Nephron (organoid): ENCODE measurements around the gene PSD.

ENCODE experiments used
- H3K27ac Mint-ChIP-seq, 3 experiments: 2 replicates each; pipeline ENCODE4 v1.8.0; 2020; ENCODE audit warnings: mixed read lengths in 3 of 3, mild to moderate bottlenecking in 2 of 3, moderate library complexity in 1 of 3
- H3K27me3 Mint-ChIP-seq: 2 replicates; pipeline ENCODE4 v1.8.0; 2021; ENCODE audit warnings: low read depth, mild to moderate bottlenecking, moderate library complexity, mixed read lengths
- H3K36me3 Mint-ChIP-seq: 2 replicates; pipeline ENCODE4 v1.8.0; 2020; ENCODE audit warnings: low read depth, mixed read lengths
- H3K4me1 Mint-ChIP-seq: 2 replicates; pipeline ENCODE4 v1.8.0; 2020; ENCODE audit warnings: mixed read lengths
- H3K4me3 Mint-ChIP-seq, 3 experiments: 2 replicates each; pipeline ENCODE4 v1.8.0; 2020; ENCODE audit warnings: mild to moderate bottlenecking in 3 of 3, mixed read lengths in 3 of 3, moderate library complexity in 2 of 3
- H3K9me3 Mint-ChIP-seq: 2 replicates; pipeline ENCODE4 v1.8.0; 2020; ENCODE audit warnings: mixed read lengths
- TF ChIP-seq, protein P1 (sequence below), 3 experiments: fragments of 200-600 bp; sonication (generic); IDR thresholded peaks; one replicate each; pipeline ENCODE4 v1.5.0; 2021; ENCODE audit warnings: antibody characterized with exemption in 3 of 3; ENCODE audit not compliant: unreplicated experiment in 3 of 3

The PSD gene

GRCh38 chr10:102420181-102420713 lies 1.7 kb upstream of the PSD start:
- peaks cover 13% of the 10 kb centered on the region for H3K4me1 Mint-ChIP-seq
- TF ChIP-seq, protein P1, sequence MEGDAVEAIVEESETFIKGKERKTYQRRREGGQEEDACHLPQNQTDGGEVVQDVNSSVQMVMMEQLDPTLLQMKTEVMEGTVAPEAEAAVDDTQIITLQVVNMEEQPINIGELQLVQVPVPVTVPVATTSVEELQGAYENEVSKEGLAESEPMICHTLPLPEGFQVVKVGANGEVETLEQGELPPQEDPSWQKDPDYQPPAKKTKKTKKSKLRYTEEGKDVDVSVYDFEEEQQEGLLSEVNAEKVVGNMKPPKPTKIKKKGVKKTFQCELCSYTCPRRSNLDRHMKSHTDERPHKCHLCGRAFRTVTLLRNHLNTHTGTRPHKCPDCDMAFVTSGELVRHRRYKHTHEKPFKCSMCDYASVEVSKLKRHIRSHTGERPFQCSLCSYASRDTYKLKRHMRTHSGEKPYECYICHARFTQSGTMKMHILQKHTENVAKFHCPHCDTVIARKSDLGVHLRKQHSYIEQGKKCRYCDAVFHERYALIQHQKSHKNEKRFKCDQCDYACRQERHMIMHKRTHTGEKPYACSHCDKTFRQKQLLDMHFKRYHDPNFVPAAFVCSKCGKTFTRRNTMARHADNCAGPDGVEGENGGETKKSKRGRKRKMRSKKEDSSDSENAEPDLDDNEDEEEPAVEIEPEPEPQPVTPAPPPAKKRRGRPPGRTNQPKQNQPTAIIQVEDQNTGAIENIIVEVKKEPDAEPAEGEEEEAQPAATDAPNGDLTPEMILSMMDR (IDR thresholded peaks at IDR 0.05; ENCODE audit: unreplicated experiment in 3 of 3): no peak
- H3K27ac Mint-ChIP-seq: peak overlapping the region; percentile 90 to 98 (median 97)
- H3K36me3 Mint-ChIP-seq: peaks cover 3% of the 10 kb centered on the region
- H3K27me3 Mint-ChIP-seq: peaks cover 33% of the 10 kb centered on the region
- H3K9me3 Mint-ChIP-seq: no peaks in the 10 kb centered on the region
- peak overlapping the region; percentile 92 to 95 (median 95) for H3K4me3 Mint-ChIP-seq

- Mint-ChIP-seq H3K27me3 (peaks cover 36% of the 10 kb centered on the region), H3K27ac (peak overlapping the region in 1 of 3 experiments; percentile 51), H3K36me3 (peaks cover 3% of the 10 kb centered on the region), H3K9me3 (no peaks in the 10 kb centered on the region), H3K4me1 (peaks cover 13% of the 10 kb centered on the region), H3K4me3 (peak overlapping the region; percentile 92 to 95 (median 95))
- TF ChIP-seq, protein P1 (IDR thresholded peaks at IDR 0.05; ENCODE audit: unreplicated experiment in 3 of 3): no peak
Observed at GRCh38 chr10:102419269-102420180, 940 bp upstream of the PSD start.

GRCh38 chr10:102416695-102417094 lies 1.9 kb downstream of the PSD start:
- H3K27me3 Mint-ChIP-seq: peaks cover 43% of the 10 kb centered on the region

DNA sequence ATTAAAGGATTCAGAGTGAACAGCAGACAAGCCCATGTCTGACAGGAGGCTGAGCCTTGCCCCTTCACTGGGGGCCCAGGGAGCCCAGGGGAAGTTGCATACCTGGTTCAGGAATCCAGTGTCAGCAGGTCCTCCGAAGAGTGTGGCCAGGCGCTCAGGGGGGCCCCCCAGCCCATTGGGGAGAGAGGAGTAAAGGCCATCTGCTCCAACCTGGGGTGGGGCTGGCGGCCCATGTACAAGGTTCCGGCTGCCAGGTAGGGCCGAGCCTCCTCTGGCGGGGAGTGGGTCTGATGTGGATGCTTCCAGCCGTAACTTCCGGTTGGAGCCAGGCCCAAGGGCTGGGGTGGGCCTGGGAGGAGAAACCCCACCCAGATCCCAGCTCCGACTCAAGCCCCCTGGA lies 2.3 kb downstream of the PSD start:
- Mint-ChIP-seq H3K36me3 (no peaks in the 10 kb centered on the region), H3K4me1 (peaks cover 16% of the 10 kb centered on the region), H3K27me3 (peaks cover 46% of the 10 kb centered on the region), H3K27ac (no peak overlapping the region), H3K4me3 (peak overlapping the region; percentile 6 to 21 (median 19)), H3K9me3 (no peaks in the 10 kb centered on the region)
- TF ChIP-seq, protein P1 (IDR thresholded peaks at IDR 0.05; ENCODE audit: unreplicated experiment in 3 of 3): no peak

More at GRCh38 chr10:102416695-102417094, 1.9 kb downstream of the PSD start:
- no peaks in the 10 kb centered on the region for H3K9me3 Mint-ChIP-seq
- H3K4me3 Mint-ChIP-seq: no peak overlapping the region
- peaks cover 13% of the 10 kb centered on the region for H3K4me1 Mint-ChIP-seq
- no peaks in the 10 kb centered on the region for H3K36me3 Mint-ChIP-seq
- TF ChIP-seq, protein P1 (IDR thresholded peaks at IDR 0.05; ENCODE audit: unreplicated experiment in 3 of 3): no peak
- no peak overlapping the region for H3K27ac Mint-ChIP-seq

- Mint-ChIP-seq H3K9me3 (no peaks in the 10 kb centered on the region), H3K4me1 (peaks cover 18% of the 10 kb centered on the region), H3K27me3 (peaks cover 53% of the 10 kb centered on the region), H3K27ac (no peak overlapping the region), H3K4me3 (no peak overlapping the region), H3K36me3 (no peaks in the 10 kb centered on the region)
- TF ChIP-seq, protein P1 (IDR thresholded peaks at IDR 0.05; ENCODE audit: unreplicated experiment in 3 of 3): no peak
Observed at GRCh38 chr10:102414749-102415148, 3.8 kb downstream of the PSD start.
